NCI-H524 treated with DMSO at 0.1 percent for 48 hours (cell line): Measurements from ENCODE around the gene ZNF697.
A peak's percentile ranks its signal among the peaks of the same experiment; 100 is the strongest.

Experiments
- DNase-seq: peaks from one replicate; lab custom pipeline; 2025; lab: John Stamatoyannopoulos, UW

ZNF697 gene

DNA sequence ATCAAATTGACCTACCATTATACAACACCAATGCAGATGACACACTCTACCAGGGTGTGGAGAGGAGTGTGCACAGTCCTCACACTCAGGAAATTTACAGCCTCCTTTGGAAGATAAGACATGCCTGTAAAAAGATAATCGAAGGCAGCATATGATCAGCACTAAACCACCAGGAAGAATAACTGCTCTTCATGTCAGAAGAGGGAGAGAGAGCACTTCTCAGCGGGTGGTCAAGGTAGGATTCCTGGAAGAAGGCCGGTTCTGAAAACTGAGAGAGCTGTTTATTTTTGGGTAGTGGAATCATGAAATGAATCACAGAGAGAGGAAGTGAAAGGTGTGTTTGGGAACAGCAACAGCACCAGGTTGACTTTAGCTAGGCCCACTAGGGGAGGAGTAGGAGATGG lies 14.0 kb upstream of the ZNF697 start:
- no peak for DNase-seq

DNA sequence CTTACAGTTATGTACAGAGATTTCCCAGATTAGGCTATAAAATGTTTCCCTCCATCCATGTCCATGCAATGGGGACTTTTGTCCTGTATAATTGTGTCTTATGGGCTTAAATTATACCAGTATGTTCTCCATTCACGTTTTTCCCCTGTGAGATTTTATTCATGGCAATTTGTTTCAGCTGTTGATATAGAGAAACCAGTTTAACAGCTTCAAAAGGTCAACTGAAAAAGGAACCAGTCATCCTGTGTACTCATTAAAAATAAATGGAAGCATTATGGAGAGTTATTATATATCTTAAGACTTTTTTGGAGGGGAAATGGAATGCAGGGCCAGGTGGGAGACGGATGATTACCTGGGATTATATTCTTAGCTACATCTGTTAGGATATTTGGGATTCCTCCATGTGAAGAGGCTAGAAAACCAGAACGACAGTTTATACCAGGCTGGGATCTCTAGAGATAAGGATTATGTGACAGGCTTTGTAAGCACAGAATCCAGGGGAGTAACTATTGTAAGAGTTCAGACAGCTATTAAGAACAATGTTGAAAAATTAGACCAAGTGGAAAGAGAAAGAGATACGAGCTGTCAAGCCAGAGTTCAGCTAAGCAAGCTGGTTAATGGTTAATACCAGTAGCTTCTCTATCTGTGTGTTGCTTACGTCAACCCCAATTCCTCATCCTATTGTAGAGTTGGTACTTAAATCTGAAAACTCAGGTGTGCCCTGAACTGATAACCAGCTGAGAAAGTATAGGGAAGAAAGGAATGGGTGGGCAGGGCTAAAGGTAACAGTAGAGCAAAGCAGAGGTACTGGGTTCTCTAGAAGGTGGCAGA lies 12.4 kb upstream of the ZNF697 start:
- DNase-seq = peak; percentile 70

DNA sequence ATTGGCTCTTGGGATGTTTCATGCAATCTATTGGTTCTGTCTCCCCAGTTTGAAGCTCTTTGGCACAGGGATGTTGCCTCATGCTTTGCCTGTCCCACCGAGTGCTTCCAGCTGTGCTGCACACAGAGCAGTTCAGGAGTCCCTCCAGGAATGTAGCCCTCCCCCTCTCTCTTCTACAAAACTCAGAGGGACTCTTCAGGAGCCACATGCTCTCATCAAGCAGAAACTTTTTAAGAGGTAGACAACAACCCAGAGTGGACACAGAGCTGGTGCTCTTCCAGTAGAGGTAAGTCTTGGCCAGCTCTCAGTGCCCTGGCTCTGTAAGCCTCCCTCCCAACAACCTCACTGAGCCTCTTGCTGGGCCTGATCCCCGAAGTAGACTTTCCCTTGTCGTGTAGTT lies 11.6 kb upstream of the ZNF697 start:
- DNase-seq = no peak

DNA sequence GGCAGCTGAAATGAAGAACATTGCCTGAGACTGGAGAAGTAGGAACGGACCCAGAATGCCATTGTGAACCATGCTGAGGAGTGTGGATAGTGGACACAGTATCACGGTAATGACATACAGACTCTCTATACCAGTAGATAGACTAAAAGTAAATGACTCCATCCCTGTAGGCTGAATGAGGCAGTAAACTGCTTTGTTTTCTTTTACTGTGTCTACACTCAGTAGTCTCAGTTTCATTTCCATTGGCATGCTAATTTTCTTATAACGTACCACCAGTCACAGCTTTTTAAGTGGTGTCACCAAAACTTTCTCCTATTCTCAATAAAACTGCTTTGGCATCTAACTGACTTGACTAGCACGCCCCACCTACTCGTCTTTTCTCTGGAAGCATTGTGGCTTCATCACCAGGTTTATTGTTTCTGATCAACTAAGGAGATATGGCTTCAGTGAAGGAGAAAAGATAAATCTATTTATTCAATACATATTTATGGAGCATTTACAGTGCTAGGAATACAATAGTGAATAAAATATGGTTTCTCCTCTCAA lies 8.4 kb upstream of the ZNF697 start:
- no peak for DNase-seq

DNA sequence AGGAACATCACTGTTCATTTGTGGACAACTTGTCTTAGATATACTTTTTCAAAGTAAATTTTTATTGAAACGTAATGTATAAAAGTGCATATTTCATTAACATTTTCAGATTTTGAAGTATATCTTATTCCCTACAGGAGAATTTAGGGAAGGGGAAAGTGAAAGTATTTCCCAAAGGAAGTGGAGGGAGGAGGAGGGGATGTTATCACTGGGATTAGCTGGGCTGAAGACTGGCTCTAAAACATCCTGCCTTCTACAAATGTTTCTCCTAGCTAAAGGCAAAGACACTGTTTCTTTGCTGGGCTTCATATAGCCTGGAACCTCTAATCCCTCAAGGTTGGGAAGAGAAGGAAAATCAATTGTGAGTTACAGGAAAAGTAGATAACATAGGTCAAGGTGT lies 7.1 kb upstream of the ZNF697 start:
- DNase-seq = no peak

DNA sequence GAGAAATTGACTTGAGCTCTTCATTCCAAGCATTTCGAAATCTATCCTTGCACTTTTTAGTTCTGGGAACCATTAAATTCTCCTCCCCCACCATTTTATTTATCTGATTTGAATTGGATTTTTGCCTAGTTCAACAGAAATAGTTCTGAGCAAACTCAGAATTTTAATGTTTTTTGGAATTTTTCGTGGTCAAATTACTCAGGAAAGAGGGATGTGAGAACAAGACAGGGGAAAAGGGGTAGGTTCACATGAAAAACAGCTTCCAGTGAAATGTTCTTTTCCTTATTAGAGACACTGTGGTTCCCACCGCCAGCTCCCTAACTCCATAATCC lies 5.7 kb upstream of the ZNF697 start:
- DNase-seq = no peak

DNA sequence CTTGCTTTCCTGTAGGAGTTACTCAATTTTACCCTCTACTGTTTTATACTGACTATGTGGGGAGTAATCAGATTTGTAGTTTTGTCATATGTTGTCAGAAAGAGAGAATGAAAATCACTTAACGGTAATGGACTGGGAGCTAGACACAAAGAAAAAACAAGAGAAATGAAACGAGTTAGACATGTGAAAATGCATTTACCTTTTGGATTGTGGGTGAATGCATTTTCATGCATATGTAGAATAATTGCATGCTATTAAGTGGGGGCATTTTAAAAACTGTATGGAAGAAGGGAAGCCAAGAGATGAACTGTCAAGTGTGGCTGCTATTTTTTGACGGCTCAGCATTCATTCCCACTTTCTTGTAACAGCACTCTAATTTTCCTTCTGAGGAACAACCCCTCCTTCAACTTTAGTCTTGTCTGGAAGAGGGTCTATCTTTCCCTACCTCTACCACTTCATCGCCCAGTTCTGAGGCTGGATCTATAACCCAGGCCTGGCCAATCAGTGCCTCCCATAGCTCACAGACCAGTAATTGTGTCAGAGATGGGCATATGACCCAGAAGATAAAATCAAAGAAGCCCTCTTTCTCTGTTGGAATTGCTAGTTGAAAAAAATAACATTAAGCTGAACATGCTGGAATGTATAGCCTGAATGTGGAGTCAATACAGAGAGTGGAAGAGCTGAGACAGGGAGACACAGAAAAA lies 5.2 kb upstream of the ZNF697 start:
- DNase-seq = no peak

DNA sequence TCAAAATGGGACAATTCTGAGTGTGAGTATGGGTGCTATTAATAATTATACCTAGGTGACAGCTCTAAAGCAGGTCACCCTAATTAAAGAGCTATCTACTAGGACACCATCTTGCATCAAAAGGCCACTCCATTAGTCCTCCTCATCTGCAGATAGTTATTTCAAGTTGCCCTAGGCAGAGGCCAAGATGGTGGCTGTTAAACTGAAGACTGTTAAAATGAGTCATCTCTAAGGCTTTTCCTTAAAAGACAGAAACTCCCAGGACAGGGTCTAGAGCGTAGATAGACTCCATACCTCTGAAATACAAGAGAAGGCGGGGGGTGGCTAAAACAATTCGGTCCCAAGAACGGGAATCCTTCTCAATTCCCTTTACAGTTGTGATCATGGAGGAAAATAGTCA lies 4.5 kb upstream of the ZNF697 start:
- no peak for DNase-seq

DNA sequence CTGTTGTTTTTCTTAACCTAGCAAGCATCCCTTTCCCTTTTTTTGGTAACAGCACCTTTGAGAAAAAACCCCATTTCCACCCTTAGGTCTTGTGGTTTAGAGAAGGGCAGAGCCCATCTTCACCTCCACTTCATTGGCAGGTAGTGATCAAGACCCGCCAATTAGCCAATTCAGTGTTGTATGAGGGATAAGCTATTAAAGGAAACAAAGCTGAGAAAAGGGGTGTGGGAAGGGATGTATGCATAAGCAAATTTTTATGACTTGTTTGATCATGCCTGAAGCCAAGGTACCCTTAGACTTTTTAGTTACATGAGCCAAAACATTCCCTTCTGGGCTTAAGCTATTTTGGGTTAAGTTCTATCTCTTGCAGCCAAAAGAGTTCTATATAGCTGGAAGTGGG lies 3.6 kb upstream of the ZNF697 start:
- no peak for DNase-seq

DNA sequence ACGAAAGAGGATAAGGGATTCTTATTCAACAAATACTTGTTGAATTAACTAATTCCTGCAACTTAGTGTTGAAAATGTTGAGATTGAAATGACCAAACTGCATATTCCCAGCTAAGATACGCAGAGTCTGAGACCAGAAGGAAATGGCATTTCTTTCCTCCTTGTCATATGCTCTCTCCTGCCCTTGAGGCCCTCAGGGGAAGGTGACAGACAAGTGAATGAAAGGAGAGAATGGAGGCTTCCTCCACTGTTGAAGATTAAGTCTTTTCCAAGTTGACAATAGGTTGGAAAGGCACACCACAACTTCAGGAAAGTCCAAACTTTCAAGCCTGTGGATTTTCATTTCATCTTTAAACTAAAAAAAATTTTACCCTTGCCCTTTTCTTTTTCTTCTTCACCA lies 3.1 kb upstream of the ZNF697 start:
- no peak for DNase-seq

DNA sequence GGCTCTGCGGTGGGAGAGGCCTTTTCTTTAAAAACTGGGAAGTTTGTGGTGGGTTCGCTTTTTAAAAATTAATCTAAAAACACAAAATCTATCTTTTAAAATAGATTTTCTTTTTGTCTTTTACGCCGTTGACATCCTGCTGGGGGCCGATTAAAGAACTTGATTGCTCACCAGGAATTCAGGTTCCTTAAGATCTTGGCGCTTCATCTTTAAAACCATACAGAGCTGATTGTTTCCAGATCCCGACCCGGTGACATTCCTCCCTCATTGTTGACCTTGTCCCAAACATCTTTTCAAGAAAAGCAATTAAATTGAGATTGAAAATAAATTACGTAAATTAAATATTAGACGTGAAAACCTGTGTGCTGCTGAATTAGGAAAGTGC lies 546 bp upstream of the ZNF697 start:
- DNase-seq = no peak

DNA sequence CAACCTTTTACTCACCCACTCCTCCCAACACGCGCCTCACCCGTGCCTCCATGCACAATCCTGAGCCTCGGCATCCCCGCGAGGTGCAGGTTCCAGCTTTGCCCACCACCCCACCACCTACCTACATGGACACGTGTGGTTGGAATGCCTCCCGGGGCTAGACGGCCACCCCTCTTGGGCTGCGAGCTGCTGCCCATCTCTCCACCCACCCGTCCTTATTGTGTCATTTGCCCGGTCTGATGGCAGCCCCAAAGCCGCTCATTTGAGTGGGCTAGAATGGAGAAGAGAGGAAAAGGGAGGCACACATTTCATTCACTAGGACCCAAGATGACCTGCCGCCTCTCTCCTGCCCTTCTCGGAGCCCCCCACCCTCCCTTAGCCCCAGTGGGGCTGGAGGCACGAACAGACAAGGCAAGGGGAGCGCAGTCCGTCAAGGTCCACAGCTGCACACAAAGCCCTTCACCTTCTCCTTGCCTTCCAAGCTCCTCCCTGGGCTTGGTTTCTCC lies 785 bp downstream of the ZNF697 start:
- no peak for DNase-seq

DNA sequence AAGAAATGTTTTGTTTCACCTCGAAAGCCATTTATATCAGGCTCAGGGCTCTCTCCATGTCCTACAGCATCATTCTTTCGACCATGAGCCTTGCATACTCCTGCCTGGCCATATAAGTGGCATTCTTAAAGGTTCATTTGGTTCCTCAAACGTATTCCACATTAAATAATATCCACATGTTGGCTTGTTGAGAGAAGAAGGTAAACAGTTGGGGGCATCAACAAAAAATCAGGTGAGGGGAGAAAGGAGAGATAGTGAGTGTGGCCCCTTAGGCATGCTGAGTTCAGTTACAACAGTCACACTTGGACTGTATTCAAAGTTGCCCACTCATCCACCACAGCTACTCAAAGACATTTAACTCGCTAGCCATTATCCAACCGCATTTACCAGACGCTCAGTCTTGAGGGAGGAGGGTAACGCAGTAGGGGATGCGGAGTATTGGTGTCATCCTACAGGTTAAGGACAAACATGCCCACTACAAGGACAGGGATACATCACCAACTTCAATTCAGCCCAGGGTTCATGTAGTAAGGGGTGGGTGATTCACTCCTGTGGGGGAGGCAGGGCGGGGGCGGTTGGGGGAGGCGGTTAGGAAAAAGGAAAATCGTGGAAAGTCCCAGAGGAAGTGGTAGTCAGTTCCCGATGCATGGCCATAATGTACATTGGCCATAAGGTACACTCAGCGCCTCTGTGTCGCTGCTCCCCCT lies 1.4 kb downstream of the ZNF697 start:
- no peak for DNase-seq

DNA sequence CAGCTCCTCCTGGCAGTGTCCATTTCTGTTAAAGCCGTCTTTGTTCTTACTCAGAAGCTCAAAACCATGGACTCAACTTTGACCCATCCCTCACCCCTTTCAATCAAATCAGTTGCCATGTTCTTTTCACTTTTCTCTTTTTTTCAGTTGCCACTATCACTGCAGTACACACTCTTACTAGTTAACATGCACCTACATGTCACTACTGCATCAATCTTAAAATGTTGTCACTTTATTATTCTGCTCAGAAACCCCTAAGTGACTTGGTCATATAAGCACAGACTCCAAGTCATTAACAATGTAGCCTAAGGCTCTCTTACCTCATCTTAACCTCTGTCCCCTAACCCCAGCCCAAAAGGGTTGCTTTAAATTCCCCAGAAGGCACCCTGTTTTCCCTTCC lies 9.0 kb downstream of the ZNF697 start:
- DNase-seq = no peak

DNA sequence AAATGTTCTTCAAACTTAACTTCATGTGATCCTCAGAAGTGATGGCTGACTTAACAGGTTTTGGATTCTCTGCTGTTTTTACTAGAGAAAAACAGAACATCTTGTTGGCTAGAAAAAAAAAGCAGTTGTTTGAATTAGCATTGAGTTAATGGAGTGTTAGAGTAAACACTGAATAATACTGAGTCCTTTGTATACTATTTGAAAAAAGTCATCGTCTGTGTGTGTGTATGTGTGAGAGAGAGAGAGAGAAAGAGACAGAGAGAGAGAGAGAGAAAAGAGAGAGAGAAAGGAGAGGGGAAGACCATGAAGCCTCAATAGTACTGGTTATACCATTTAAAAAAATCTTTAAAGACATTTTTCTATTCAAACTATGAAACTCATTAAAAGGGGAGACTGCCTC lies 10.4 kb downstream of the ZNF697 start:
- no peak for DNase-seq

DNA sequence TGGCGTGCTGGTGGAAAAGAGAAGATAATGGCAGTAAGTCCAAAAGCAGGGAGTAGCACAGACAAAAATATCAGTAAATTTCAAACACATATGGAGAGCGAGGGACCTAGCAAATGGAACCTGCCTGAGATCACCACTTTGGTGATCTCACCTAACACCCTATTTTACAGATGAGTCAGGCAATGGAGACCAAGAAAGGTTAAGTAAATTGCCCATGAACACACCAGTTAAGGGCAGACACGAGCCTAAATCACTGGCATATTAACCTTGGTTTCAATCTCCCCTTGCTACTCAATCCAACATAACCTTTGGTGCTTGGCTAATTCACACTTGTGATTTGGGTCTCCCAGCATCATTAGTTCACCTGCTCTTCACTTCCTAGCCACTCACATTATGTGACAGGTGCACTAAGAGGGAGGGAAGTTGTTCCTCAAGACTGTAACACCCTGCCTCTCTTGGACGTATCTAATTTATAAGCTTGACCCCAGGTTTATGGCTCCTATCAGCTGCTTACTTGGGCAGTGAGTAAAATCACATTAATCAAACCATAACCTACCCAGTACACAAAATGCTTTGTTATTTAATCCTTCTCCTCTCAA lies 11.5 kb downstream of the ZNF697 start:
- no peak for DNase-seq

DNA sequence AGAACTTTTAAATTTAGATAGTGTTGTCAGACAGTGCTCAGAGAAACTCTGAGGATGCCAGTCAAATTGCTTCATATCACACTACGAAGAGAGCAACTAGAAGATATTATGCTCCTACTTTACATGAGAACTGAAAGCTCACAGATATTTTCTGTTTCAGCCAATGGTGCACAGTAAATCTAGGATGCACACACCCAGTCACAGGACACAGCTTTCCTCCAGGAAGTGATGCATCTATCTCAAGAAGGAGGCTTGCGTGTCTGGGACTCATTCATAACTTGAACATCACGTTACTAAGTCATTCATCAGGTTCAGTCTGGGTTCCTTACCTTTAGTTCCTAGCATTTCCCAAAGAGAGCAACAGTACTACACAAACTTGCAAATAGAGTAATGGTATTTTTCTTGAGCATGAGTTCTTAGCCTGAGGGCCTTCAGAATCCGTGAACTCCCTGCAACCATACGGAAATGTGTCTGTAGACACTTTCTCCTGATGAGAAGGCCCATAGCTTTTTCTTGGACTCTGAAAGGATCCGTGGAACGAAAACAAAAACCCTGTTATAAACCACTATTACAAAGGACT lies 12.2 kb downstream of the ZNF697 start:
- DNase-seq = no peak

DNA sequence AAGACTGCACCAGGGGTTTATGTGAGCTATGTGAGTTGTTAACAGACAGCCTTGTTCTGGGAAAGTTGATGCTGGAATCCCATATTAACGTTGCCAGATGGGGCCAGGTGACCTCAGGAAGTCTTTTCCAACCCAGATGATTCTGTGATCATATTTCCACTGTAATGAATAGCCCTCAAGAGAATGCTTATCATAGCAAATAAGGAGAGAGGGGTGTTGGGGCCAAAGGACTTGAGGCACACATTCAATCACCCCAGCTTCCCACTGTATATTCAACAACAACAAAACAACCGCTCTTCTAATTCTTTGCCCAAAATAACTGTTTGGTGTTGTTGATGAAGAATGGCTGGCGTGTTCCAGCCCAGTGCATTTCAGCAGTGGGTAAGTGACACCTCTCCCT lies 14.1 kb downstream of the ZNF697 start:
- DNase-seq = no peak

DNA sequence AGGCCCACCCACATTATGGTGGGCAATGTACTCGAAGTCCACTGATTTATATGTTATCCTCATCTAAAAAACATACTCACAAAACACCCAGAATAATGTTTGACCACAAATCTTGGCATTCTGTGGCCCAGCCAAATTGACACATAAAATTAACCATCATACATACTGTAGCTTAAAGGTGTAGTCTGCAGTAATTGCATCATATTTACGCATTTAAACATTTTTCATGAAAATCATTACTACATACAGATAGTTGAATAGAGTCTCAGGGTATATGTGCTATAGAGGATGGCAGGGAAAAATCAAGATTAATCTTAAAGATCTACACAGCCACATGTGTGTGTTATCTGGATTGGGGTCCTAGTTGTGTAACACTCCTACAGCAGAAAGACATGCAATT lies 14.5 kb downstream of the ZNF697 start:
- no peak for DNase-seq

DNA sequence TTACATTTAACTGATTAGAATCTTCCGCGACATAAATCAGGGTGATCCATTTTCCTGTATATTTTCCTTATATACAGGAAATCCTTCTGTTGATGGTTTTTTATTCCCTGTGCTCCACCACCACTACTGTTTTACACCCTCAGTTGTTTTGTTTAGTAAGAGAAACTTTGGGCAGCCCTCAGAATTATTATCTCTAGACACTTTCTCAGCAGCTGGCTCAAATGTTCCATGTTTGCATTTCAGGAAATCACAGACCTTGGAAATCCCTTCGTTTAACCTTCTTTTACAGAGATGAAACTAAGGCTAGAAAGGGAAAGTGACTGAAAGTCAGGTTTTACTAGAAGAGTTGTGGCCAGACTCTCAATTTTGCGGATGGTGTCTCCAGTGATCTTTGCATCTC lies 15.2 kb downstream of the ZNF697 start:
- no peak for DNase-seq

DNA sequence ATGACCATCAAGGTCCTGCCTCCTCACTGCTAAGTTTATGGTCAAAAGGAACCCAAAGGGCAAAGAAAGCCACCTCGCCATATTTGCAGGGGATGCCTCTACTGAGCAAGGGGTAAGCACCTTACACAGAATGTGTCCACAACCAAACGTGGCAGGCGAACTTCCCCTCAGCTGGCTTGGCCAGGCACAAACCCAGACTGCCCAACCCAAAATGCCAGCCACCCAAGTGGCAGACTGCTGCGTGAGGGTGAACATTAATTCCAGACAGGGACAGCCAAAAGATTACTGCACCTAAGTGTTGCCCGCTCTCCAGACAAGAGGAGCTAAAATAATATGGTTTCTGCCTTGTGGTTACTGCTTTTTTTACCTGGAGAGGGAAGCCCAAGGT lies 16.0 kb downstream of the ZNF697 start:
- no peak for DNase-seq
